HPDE6-E6E7 (cell line): ENCODE data around the gene CAVIN3.
A peak's percentile ranks its signal among the peaks of the same experiment; 100 is the strongest.
"Not testable (repeated sequence)": the region's sequence is repeated elsewhere in the genome, so short reads cannot be mapped to it uniquely, and the experiment has no call there.

ENCODE experiments used
- DNase-seq: peaks from one replicate; pipeline ENCODE4 v3.0.0; 2011; ENCODE audit warnings: missing footprints; ENCODE audit errors: extremely low spot score

Gene CAVIN3

GRCh38 chr11:6326303-6326702 is 6.0 kb upstream of the CAVIN3 start:
- DNase-seq = no peak

DNA sequence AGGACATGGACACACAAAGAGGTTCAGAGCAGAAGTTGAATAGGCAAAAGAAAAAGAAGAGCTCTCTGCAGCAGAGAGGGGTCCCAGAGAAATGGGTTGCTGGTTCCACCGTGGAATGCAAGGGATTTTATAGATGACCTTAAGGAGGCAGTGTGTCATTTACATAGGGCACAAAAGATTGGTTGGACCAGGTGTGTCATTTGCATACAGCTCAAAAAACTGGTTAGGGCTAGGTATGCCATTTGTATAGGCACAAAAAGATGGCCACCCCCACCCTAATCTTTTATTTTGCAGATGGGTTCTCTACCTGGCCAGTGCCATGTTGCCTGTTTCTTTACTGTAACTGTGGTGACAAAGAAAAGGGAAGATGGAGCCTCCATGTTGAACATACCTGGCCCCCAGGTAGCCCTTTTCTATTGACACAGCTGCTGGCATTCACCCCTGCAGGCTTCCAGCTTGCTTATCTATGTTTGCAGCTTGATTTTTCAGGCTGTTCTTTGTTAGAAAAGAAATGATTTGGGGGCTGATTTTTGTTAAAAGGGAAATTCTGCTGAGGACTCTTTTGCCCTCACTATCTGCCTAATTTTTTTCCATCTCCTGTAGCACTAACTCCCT is 3.1 kb upstream of the CAVIN3 start:
- DNase-seq = no peak

GRCh38 chr11:6321961-6322362 is 1.7 kb upstream of the CAVIN3 start:
- DNase-seq = peak; percentile 31

GRCh38 chr11:6321356-6321755 is 1.1 kb upstream of the CAVIN3 start:
- DNase-seq = no peak

GRCh38 chr11:6319704-6320410 is 444 bp downstream of the CAVIN3 start:
- DNase-seq = peak; percentile 63

DNA sequence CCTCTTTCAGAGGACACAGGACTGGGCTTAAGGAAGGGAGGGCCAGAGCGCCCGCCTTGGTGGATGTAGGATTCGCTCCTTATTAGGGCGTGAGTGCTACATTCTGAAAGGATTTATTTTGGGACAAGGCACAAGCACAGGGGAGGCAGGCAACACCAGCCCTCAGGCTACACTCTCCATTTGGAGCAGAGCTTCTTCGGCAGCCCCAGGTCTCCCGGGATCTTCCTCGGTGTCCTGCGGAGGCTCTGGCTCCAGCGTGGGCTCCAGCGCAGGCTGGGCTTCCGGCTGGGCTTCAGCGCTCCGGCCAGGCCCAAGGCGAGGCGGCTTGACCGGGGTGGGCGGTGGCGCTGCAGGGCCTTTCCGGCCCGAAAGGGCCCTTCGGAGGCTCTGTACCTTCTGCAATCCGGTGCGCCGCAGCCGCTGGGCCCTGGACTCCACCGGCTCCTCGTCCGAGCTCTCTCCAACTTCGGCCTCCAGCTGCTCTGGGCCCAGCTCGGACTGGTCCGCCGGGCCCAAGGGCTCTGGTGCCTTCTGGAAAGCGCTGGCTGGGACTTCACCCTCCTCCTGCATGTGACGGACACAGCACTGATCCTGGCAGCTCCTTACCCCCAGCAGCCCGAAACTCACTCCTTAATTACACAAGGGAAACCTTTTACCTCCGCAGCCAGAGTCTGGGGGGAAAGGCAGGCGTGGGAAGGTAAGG is 1.1 kb downstream of the CAVIN3 start:
- DNase-seq = no peak

GRCh38 chr11:6318204-6318603 is 2.1 kb downstream of the CAVIN3 start:
- DNase-seq = no peak

- peak; percentile 59 for DNase-seq
These were observed 4.4 kb downstream of the CAVIN3 start for GRCh38 chr11:6315811-6316425.

DNA sequence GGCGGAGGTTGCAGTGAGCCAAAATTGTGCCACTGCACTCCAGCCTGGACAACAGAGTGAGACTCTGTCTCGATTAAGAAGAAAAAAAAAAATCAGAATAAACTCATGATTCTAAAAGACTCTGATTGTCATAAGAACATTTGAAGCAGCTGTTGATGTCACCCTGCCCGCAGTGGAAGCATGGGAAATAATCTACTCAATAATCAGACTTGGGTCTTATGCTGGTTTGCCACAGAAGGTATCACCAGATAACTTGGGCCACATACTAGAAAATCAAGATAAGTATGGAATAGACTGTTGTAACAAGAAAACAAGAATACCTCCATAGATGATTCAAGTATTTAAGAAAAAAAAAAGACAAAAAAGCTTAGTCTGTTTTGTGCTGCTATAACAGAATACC is 8.2 kb downstream of the CAVIN3 start:
- no peak for DNase-seq

DNA sequence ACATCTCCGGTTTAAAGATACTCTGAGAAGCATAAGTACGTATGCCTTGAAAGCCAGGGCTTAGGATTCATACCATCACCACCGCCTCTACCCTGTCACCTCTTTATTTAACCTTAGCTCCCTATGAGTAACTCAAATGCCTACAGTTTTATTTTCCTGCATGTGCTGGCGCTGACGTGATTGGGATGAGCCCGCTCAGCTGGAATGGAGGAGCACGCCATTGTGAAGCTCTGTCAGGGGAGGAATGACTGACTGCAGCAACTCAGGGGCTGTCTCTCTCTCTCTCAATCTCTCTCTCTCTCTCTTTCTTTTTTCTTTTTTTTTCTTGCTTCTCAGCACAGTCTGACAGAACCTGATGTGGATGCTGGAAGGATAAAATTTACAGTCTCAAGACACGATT is 12.4 kb downstream of the CAVIN3 start:
- DNase-seq = no peak

DNA sequence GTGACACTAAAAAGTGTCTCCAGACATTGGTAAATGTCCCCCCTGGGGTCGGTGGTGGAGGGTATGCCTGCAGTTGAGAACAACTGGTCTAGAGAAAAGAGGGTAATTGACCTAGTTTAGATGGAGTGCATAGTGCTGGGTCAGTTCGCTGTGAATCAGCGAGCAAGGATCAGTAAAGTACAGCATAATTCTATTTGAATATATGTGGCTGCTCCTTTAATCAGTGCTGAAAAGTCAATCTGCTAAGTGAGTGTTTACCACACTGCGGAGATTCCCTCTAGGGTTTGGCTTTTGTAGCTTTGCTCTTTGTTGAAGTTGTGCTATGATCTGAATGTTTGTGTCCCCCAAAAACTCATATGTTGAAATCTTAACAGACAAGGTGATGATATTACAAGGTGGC is 15.0 kb downstream of the CAVIN3 start:
- no peak for DNase-seq

GRCh38 chr11:6303661-6304060 is 16.6 kb downstream of the CAVIN3 start:
- DNase-seq = no peak

DNA sequence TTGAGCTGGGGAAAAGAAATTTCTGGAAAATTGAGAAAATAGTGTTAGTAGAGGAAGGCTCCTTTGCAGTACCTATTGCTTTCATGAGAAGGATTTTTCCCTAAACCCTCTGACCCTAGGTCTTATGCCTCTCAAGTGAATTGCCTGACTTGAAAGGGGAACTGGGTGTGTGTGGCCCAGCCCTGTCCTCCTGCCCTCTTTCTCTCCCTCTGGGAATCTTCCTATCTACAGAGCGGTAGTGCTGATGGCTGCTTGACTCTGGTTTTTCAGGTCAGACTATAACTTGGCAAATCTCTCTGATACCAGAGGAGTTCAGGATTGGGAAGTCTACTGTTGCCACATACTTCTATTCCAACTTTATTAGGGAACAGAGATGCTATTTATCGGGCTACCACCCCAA is 19.2 kb downstream of the CAVIN3 start:
- no peak for DNase-seq

DNA sequence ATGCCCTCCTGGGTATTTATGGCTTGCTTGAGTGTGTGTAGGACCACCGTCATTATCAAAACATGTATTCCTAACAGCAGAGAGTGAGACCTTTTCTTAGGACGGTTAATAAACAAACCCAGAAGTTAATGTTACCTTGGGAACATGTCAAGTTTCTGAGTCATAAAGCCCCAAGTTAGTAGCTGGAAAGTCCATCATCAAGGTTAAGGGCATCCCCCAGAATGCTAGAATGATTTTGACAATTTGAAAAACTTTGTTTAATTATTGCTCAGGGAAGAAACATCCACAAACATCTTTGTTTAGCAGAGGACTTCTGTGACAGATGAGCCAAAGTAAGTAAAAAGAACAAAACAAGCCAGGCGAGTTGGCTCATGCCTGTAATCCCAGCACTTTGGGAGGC is 20.0 kb downstream of the CAVIN3 start:
- DNase-seq = no peak

DNA sequence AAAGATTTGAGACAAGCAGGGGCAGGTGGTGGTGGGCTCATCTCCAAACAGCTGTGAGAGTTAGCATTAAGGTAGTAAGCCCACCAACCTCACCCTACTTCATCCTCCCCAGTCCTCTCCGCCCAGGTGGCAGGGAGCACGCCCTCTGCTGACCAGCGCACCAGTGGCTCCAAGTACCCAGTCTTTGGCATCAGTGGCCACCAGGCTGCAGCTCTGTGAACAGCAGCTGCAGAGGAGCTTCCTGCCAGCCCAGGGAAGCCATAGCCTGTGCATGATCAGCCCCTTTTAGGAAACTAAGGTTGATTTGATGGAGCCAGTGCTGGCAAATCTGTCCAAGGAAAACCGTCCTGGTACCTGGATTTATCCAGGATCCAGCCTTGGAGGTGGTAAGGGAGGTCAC is 21.7 kb downstream of the CAVIN3 start:
- DNase-seq = peak; percentile 59

- DNase-seq = no peak
These were observed 22.5 kb downstream of the CAVIN3 start for GRCh38 chr11:6297831-6298230.

DNA sequence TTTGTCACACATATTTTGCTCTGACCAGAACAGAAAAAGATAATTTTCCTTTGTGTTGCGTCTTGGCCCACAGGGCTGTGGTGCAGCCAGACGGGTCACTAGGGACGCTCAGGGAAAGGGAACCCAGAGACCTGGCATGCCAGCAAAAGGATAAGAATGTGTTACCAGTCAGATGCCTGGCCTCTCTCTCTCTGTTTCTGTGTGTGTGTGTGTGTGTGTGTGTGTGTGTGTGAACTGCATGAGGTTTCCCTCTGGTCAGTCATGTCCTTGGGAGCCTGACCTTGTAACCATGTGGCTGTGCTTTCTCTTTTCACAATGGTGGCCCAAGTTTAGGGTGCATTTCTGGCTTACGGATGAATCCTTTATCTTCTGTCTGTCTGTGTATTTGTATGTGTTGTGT is 35.3 kb downstream of the CAVIN3 start:
- no peak for DNase-seq

- no peak for DNase-seq
These were observed 36.1 kb downstream of the CAVIN3 start for GRCh38 chr11:6284250-6284649.

DNA sequence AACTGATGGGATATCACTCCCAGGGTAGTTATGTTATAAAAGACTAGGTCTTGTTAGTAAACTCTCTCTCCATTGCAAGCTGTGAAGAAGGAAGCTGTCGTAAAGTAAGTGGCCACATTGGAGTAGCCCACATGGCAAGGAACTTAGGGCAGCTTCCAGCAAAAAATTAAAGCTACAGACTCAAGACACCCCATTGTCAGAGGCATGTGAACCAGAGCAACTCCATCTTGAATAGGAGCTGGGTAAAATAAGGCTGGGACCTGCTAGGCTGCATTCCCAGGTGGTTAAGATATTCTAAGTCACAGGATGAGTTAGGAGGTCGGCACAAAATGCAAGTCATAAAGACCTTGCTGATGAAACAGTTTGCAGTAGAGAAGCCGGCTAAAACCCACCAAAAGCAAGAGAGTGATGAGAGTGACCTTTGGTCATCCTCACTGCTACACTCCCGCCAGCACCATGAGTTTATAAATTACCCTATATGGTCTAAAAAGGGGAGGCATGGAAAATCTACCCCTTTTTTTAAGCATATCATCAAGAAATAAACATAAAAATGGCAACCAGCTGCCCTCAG is 36.8 kb downstream of the CAVIN3 start:
- no peak for DNase-seq

GRCh38 chr11:6280809-6281208 is 39.5 kb downstream of the CAVIN3 start:
- not testable (repeated sequence) for DNase-seq

DNA sequence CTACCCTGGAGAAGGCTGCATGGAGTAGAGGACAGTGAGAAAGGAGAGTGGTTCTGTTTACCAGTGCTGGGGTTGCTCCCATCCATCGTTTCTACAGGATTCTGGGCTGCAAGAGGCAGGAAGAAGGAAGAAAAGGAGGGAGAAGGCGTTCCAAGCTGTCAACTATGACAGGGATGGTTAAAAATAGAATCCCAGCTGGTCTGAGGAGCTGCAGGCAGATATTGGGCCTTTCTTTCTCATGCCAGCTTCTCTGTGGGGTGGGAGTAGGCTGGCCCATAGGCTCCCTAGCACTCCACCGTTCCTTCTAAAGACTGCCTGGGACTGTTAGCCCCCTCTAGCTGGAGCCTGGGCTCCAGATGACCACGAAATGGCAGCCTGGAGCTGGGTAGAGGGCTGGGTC is 47.1 kb downstream of the CAVIN3 start:
- no peak for DNase-seq

GRCh38 chr11:6271598-6271997 is 48.7 kb downstream of the CAVIN3 start:
- DNase-seq = no peak
